ENCODE measurements around the gene HDAC9. TPM values are rescaled to one million over a fixed set of nuclear protein-coding genes. Genes with fewer than 3 reads are reported as not detected.

HDAC9 gene
- total RNA-seq, 4 donors from 2014 or later = 54.8 to 96.2 (median 87.2) TPM

DNA sequence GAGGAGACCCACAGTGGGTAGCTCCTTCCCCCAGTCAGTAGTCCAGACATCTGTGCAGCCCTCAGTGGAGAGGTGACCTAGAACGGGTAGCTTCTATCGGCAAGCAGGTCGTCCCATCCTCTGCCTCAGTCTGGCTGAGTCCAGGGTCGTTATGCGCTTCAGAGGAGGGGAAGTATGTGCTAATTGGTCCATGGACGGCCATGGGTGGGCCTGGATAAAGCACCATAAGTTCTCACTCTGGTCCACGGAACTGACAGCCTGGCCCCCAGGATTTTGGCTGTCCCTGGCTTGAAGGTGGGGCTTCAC, 78.6 kb downstream of the HDAC9 start:
- no peak overlapping the region for H3K4me3 ChIP-seq
- H3K36me3 ChIP-seq = no peaks in the 10 kb centered on the region
- H3K27ac ChIP-seq = no peak overlapping the region
- DNase-seq = no peak
- TF ChIP-seq, protein P1, sequence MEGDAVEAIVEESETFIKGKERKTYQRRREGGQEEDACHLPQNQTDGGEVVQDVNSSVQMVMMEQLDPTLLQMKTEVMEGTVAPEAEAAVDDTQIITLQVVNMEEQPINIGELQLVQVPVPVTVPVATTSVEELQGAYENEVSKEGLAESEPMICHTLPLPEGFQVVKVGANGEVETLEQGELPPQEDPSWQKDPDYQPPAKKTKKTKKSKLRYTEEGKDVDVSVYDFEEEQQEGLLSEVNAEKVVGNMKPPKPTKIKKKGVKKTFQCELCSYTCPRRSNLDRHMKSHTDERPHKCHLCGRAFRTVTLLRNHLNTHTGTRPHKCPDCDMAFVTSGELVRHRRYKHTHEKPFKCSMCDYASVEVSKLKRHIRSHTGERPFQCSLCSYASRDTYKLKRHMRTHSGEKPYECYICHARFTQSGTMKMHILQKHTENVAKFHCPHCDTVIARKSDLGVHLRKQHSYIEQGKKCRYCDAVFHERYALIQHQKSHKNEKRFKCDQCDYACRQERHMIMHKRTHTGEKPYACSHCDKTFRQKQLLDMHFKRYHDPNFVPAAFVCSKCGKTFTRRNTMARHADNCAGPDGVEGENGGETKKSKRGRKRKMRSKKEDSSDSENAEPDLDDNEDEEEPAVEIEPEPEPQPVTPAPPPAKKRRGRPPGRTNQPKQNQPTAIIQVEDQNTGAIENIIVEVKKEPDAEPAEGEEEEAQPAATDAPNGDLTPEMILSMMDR (IDR thresholded peaks at IDR 0.05) = no peak
- TF ChIP-seq POLR2A (IDR thresholded peaks at IDR 0.05) = no peak
- intact Hi-C loops (cut with DNase I; ENCODE audit: low total_unique reads) = no loop called here
- H3K9me3 ChIP-seq = no peaks in the 10 kb centered on the region
- H3K27me3 ChIP-seq = no peaks in the 10 kb centered on the region
- no peaks in the 10 kb centered on the region for H3K4me1 ChIP-seq

DNA sequence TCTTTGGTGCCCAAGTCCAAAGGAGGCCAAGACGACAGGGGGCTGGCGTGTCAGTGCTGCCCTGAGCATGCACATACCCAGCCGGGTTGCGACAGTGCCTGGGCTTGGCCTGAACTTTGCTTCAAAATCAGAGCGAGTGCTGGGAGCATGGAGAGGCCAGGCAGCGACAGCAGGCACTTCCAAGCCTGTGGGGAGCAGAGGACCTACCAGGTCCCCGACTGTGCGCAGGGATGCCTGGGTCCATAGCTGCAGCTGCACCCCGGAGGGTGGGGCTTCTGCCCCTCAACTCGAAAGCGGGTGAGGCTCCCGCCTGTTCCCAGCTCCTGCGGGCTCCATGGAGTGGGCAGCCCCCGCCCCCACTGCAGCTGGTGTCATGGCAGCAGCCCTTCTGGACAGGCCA, 79.1 kb downstream of the HDAC9 start:
- TF ChIP-seq, protein P1 (IDR thresholded peaks at IDR 0.05) = no peak
- no peak for TF ChIP-seq POLR2A (IDR thresholded peaks at IDR 0.05)
- H3K27ac ChIP-seq = no peak overlapping the region
- no peaks in the 10 kb centered on the region for H3K27me3 ChIP-seq
- no peak overlapping the region for H3K4me3 ChIP-seq
- intact Hi-C loops (cut with DNase I; ENCODE audit: low total_unique reads) = no loop called here
- no peaks in the 10 kb centered on the region for H3K36me3 ChIP-seq
- DNase-seq = no peak
- no peaks in the 10 kb centered on the region for H3K9me3 ChIP-seq
- no peaks in the 10 kb centered on the region for H3K4me1 ChIP-seq

DNA sequence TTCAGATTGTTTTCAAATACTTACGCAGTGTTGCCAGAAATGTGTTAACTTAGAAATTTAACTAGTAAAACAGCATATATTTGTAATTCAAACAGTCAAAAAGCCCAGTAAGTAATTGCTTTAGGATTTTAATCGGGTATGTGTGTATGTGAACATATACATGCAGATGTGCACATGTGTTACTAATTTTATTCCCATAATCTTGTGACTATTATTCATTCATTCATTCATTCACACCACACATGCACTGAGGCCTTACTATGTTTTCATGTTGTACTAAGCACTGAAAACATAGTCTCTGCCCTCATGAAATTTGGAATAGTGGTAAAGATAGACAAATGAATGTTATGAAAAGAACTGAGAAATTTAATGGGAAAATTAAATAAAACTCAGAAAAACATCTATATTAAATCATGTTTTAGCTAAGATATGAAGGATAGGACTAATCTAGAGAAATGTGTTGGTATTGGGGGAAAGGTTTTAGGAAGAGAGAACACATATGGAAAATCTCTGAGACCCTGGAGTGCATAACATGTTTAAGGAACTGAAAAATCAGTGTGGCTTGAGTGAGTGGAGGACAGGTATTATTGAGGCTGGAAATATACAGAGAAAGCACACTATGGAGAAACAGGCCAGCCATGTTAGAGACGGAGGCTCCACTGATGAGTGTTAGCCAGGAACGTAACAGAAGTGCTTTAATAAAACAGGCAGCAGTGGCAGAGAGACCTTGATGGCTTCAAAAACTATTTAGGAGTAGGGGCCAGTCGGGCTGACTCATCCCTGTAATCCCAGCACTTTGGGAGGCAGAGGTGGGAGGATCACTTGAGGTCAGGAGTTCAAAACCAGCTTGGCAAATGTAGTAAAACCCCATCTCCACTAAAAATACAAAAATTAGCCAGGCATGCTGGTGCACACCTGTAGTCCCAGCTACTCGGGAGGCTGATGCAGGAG, 80.3 kb downstream of the HDAC9 start:
- no peak overlapping the region for H3K4me3 ChIP-seq
- H3K4me1 ChIP-seq = no peaks in the 10 kb centered on the region
- H3K27me3 ChIP-seq = no peaks in the 10 kb centered on the region
- no peaks in the 10 kb centered on the region for H3K36me3 ChIP-seq
- no peaks in the 10 kb centered on the region for H3K9me3 ChIP-seq
- intact Hi-C loops (cut with DNase I; ENCODE audit: low total_unique reads) = no loop called here
- H3K27ac ChIP-seq = no peak overlapping the region
- no peak for TF ChIP-seq POLR2A (IDR thresholded peaks at IDR 0.05)
- TF ChIP-seq, protein P1 (IDR thresholded peaks at IDR 0.05) = no peak
- DNase-seq = no peak

DNA sequence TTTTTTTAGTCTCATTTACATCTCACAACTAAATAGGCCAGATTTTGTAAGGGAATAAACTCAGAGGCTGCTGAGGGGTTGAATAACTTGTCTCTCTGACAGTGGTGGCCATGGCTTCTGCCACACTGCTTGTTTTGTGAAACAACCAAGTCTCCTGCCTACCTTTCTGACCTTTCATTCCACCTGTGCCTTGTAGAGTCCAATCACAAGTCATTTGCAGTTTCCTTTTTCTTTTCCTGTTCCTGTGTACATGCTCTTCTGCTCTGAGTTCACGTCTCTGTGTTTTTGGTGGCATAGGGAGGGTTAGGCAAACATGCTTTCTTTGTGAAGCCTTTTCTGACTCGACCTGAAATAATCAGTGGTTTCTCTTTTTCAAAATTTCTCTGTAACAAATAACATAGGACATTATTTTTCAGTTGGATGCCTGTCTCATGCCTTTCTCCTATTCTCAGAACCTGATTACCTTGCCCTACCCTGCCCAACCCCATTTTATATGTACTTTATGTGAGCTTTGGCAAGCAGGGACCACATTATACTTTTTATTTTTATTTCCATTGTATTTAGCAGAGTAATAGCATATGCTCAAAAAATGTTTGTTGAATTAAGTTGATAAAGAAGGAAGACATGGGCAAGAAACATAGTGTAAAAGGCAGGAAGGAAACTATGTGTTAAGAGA, 81.7 kb downstream of the HDAC9 start:
- Histone ChIP-seq H3K27ac (no peak overlapping the region), H3K9me3 (no peaks in the 10 kb centered on the region), H3K27me3 (no peaks in the 10 kb centered on the region), H3K36me3 (no peaks in the 10 kb centered on the region), H3K4me1 (no peaks in the 10 kb centered on the region), H3K4me3 (no peak overlapping the region)
- TF ChIP-seq, protein P1 (IDR thresholded peaks at IDR 0.05) = no peak
- no peak for TF ChIP-seq POLR2A (IDR thresholded peaks at IDR 0.05)
- intact Hi-C loops (cut with DNase I; ENCODE audit: low total_unique reads) = no loop called here
- DNase-seq = no peak

DNA sequence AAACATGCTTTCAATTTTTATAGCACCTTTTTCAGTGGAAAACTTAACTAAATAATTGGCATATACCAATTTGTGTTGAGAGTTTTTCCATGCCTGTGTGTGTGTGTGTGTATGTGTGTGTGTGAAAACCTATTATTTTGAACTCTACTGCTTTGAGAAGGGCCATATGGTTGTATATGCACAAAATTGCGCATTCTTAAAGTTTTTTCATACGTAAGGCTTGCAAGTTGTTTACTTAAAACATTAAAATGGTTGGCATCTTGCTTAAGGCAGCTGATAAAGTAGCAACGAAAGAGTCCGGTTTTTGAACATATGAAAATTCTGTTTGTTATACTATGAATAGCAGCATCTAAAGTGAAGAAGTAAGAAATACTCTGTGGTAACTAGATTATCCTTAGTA, 84.1 kb downstream of the HDAC9 start:
- intact Hi-C loops (cut with DNase I; ENCODE audit: low total_unique reads) = no loop called here
- TF ChIP-seq, protein P1 (IDR thresholded peaks at IDR 0.05) = no peak
- TF ChIP-seq POLR2A (IDR thresholded peaks at IDR 0.05) = no peak
- Histone ChIP-seq H3K36me3 (no peaks in the 10 kb centered on the region), H3K9me3 (no peaks in the 10 kb centered on the region), H3K27ac (no peak overlapping the region), H3K4me3 (no peak overlapping the region), H3K4me1 (no peaks in the 10 kb centered on the region), H3K27me3 (no peaks in the 10 kb centered on the region)
- DNase-seq = no peak
